Lung (tissue), 12 donors: Measurements from ENCODE around the gene HLA-DPB1. TPM values are rescaled to one million over a fixed set of nuclear protein-coding genes. Genes with fewer than 3 reads are reported as not detected.

Experiments
- ATAC-seq: fragments of 200-7000 bp; cut with Tn5 transposase; one replicate; pipeline ENCODE4 v1.9.1; 2020; ENCODE audit warnings: moderate number of reproducible peaks; ENCODE audit not compliant: insufficient read depth, low FRiP score
- DNase-seq, 3 donors: peaks; one replicate each; pipeline ENCODE4 v3.0.0-alpha.2; 2013 to 2017
- H3K27ac ChIP-seq, 2 donors: one replicate each; pipeline ENCODE4 v1.5.1; 2013; ENCODE audit warnings: mild to moderate bottlenecking in 2 of 2, moderate library complexity in 2 of 2, control low read depth in 1 of 2, inconsistent platforms in 1 of 2, low read depth in 1 of 2, low read length in 1 of 2
- H3K27me3 ChIP-seq, 3 donors: one replicate each; pipeline ENCODE4 v1.5.1; 2013; ENCODE audit warnings: low read length in 2 of 3; ENCODE audit not compliant: control insufficient read depth in 3 of 3, insufficient read depth in 3 of 3
- H3K36me3 ChIP-seq, 4 donors: one replicate each; pipeline ENCODE4 v1.5.1; 2013; ENCODE audit warnings: low read length in 4 of 4, mild to moderate bottlenecking in 1 of 4, moderate library complexity in 1 of 4; ENCODE audit not compliant: control insufficient read depth in 4 of 4, insufficient read depth in 4 of 4
- H3K4me1 ChIP-seq, 5 donors: one replicate each; pipeline ENCODE4 v1.5.1; 2013; ENCODE audit warnings: low read length in 5 of 5, mild to moderate bottlenecking in 2 of 5, moderate library complexity in 1 of 5; ENCODE audit not compliant: control insufficient read depth in 5 of 5, insufficient read depth in 5 of 5
- H3K4me3 ChIP-seq: one replicate; pipeline ENCODE4 v1.5.1; 2013; ENCODE audit warnings: mild to moderate bottlenecking, control low read depth, moderate library complexity
- H3K9ac ChIP-seq, 2 donors: one replicate each; pipeline ENCODE4 v1.5.1; 2013; ENCODE audit warnings: low read length in 2 of 2, control low read depth in 1 of 2; ENCODE audit not compliant: insufficient read depth in 1 of 2
- H3K9me3 ChIP-seq, 4 donors: one replicate each; pipeline ENCODE4 v1.5.1; 2013; ENCODE audit warnings: low read length in 3 of 4, mild to moderate bottlenecking in 1 of 4, moderate library complexity in 1 of 4; ENCODE audit not compliant: control insufficient read depth in 4 of 4, insufficient read depth in 3 of 4
- WGBS, 2 donors: extraction: QIAGEN DNeasy Blood & Tissue Kit; methylation state at CpG; one replicate each; pipeline ENCODE4 v1.1.7; 2013; 5-methylcytosine and 5-hydroxymethylcytosine counted together
- polyA plus RNA-seq, 2 donors: library from polyadenylated mRNA; stranded (reverse); fragments of 200-250 nt; gene quantifications; one replicate each; pipeline ENCODE4 v1.2.1, GENCODE V29; 2013
- total RNA-seq, 2 donors: library from RNA; depleted of rRNA in 1 of 2; stranded (reverse); fragments of >200 nt in 1 of 2; gene quantifications; one replicate each; pipeline ENCODE4 v1.2.1, GENCODE V29; 2014 to 2021
- TF ChIP-seq, protein P1 (sequence below): IDR thresholded peaks from 2 replicates; pipeline ENCODE4 v1.5.1; 2012; ENCODE audit warnings: mild to moderate bottlenecking; ENCODE audit errors: control extremely low read depth, extremely low read depth
- donor health status: control.
- donor health status: control.
- donor health status: Bipolar disorder and iron deficiency.
- donor health status: healthy.
- donor health status: DM: yes; HTN: yes; CAD: no.

Gene HLA-DPB1
- total and polyA plus RNA-seq, 4 donors: 69.8 to 240 (median 202) TPM

DNA sequence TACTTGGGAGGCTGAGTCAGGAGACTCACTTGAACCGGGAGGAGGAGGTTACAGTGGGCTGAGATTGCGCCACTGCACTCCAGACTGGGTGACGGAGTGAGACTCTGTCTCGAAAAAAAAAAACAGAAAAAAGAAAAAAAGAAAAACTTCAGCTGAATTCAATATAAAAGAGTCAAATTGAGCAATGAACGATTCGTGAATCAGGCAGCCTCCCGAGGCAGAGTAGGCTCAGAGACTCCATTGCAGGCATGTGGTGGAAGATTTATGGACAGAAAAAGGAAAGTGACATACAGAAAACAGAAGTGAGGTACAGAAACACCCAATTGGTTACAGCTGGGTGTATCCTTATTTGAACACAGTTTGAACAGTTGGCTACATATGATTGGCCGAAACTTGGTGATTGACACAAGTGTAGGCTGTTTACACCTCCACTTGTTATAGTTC is 56.3 kb downstream of the HLA-DPB1 start:
- H3K9me3 ChIP-seq: no peaks in the 10 kb centered on the region
- 52 to 56% methylated on average over 8 of the region's 8 CpGs for WGBS, 2 donors
- no peak for ATAC-seq

DNA sequence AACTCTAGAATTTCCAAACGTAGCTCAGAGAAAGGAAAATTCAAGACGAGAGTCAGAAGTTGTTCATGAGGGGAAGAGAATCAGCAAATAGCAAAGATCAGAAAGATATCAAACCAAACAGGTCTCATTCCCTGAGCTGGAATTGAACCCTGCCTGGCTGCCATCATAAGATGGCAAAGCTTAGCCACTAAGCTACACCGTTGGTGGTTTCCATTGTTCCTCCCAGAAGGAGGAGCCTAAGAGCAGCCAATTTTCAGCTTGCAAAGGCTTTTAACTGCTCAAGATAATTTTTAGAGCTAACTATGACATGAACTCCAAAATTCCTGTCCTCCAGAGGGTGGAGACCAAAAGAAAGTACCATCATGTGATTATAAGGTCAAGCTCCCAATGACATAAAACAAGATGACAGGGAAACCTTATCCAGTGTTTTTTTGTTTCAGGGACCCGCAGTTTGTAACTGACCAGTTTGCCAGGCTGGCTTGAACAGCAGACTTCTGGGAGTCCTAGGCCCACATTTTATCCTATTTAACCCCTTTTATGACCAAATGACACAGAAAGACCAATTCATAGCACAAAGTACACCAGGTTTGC is 60.6 kb downstream of the HLA-DPB1 start:
- 60 to 63% methylated on average over 4 of the region's 4 CpGs for WGBS, 2 donors
- H3K27ac ChIP-seq: no peak overlapping the region
- H3K36me3 ChIP-seq: no peaks in the 10 kb centered on the region
- H3K27me3 ChIP-seq: peaks cover 0 to 2% (median 0%) of the 10 kb centered on the region in 3 donors
- no peak overlapping the region for H3K9ac ChIP-seq
- ATAC-seq: no peak
- TF ChIP-seq, protein P1, sequence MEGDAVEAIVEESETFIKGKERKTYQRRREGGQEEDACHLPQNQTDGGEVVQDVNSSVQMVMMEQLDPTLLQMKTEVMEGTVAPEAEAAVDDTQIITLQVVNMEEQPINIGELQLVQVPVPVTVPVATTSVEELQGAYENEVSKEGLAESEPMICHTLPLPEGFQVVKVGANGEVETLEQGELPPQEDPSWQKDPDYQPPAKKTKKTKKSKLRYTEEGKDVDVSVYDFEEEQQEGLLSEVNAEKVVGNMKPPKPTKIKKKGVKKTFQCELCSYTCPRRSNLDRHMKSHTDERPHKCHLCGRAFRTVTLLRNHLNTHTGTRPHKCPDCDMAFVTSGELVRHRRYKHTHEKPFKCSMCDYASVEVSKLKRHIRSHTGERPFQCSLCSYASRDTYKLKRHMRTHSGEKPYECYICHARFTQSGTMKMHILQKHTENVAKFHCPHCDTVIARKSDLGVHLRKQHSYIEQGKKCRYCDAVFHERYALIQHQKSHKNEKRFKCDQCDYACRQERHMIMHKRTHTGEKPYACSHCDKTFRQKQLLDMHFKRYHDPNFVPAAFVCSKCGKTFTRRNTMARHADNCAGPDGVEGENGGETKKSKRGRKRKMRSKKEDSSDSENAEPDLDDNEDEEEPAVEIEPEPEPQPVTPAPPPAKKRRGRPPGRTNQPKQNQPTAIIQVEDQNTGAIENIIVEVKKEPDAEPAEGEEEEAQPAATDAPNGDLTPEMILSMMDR: no peak
- H3K9me3 ChIP-seq: no peaks in the 10 kb centered on the region
- no peak for DNase-seq
- H3K4me1 ChIP-seq: no peaks in the 10 kb centered on the region
- no peak overlapping the region for H3K4me3 ChIP-seq

More for the DNA sequence above, 56.3 kb downstream of the HLA-DPB1 start:
- TF ChIP-seq, protein P1: no peak
- no peaks in the 10 kb centered on the region for H3K36me3 ChIP-seq
- no peaks in the 10 kb centered on the region for H3K4me1 ChIP-seq
- no peak for DNase-seq
- peaks cover 0 to 2% (median 2%) of the 10 kb centered on the region in 3 donors for H3K27me3 ChIP-seq
- H3K27ac ChIP-seq: no peak overlapping the region
- no peak overlapping the region for H3K4me3 ChIP-seq
- no peak overlapping the region for H3K9ac ChIP-seq

Other genes with a start within 250 kb of the HLA-DPB1 start
- 10 to 100 TPM; 15.2 to 63.2 TPM for gene TAP2, start 237.3 kb upstream of the HLA-DPB1 start, total RNA-seq
- 10 to 100 TPM; 25.3 to 58.7 TPM for gene TAP2, start 237.3 kb upstream of the HLA-DPB1 start, polyA plus RNA-seq
- 10 to 100 TPM; 40.4 to 79.0 TPM for gene PSMB8, start 231.9 kb upstream of the HLA-DPB1 start, total RNA-seq
- 100 to 1,000 TPM; 132 to 216 TPM for gene PSMB8, start 231.9 kb upstream of the HLA-DPB1 start, polyA plus RNA-seq
- gene TAP1, start 222.3 kb upstream of the HLA-DPB1 start, total RNA-seq: 10 to 100 TPM; 32.6 to 52.1 TPM
- gene TAP1, start 222.3 kb upstream of the HLA-DPB1 start, polyA plus RNA-seq: 100 to 1,000 TPM in 1 of 2 donors, 10 to 100 TPM in 1; 63.6 to 181 TPM
- 10 to 100 TPM; 14.4 to 56.6 TPM for gene PSMB9, start 221.8 kb upstream of the HLA-DPB1 start, total RNA-seq
- gene PSMB9, start 221.8 kb upstream of the HLA-DPB1 start, polyA plus RNA-seq: 100 to 1,000 TPM in 1 of 2 donors, 10 to 100 TPM in 1; 67.2 to 183 TPM
- gene HLA-DMB, start 135.0 kb upstream of the HLA-DPB1 start, total RNA-seq: 10 to 100 TPM; 42.3 to 76.7 TPM
- 10 to 100 TPM; 50.1 to 52.2 TPM for gene HLA-DMB, start 135.0 kb upstream of the HLA-DPB1 start, polyA plus RNA-seq
- 100 to 1,000 TPM in 1 of 2 donors, 10 to 100 TPM in 1; 76.8 to 130 TPM for gene HLA-DMA, start 122.9 kb upstream of the HLA-DPB1 start, total RNA-seq
- 100 to 1,000 TPM; 106 to 240 TPM for gene HLA-DMA, start 122.9 kb upstream of the HLA-DPB1 start, polyA plus RNA-seq
- gene BRD2, start 107.4 kb upstream of the HLA-DPB1 start, total RNA-seq: 100 to 1,000 TPM; 178 TPM
- 100 to 1,000 TPM; 114 to 117 TPM for gene BRD2, start 107.4 kb upstream of the HLA-DPB1 start, polyA plus RNA-seq
- gene HLA-DOA, start 66.4 kb upstream of the HLA-DPB1 start, total RNA-seq: 10 to 100 TPM; 20.7 to 26.4 TPM
- 10 to 100 TPM in 1 of 2 donors, 1 to 10 TPM in 1; 4.6 to 12.8 TPM for gene HLA-DOA, start 66.4 kb upstream of the HLA-DPB1 start, polyA plus RNA-seq
- 100 to 1,000 TPM in 1 of 2 donors, 10 to 100 TPM in 1; 96.2 to 321 TPM for gene HLA-DPA1, start 2.3 kb upstream of the HLA-DPB1 start, total RNA-seq
- gene HLA-DPA1, start 2.3 kb upstream of the HLA-DPB1 start, polyA plus RNA-seq: 100 to 1,000 TPM; 105 to 184 TPM
- 1 to 10 TPM in 1 of 2 donors, under 1 TPM in 1; 0.77 to 2.4 TPM for gene COL11A2, start 116.5 kb downstream of the HLA-DPB1 start, total RNA-seq
- gene COL11A2, start 116.5 kb downstream of the HLA-DPB1 start, polyA plus RNA-seq: 1 to 10 TPM in 1 of 2 donors, under 1 TPM in 1; 0.32 to 1.0 TPM
- gene RXRB, start 124.7 kb downstream of the HLA-DPB1 start, total RNA-seq: 10 to 100 TPM; 27.4 to 38.7 TPM
- 10 to 100 TPM; 28.6 to 33.6 TPM for gene RXRB, start 124.7 kb downstream of the HLA-DPB1 start, polyA plus RNA-seq
- gene SLC39A7, start 124.9 kb downstream of the HLA-DPB1 start, total RNA-seq: 100 to 1,000 TPM in 1 of 2 donors, 10 to 100 TPM in 1; 53.6 to 137 TPM
- 100 to 1,000 TPM in 1 of 2 donors, 10 to 100 TPM in 1; 63.4 to 164 TPM for gene SLC39A7, start 124.9 kb downstream of the HLA-DPB1 start, polyA plus RNA-seq
- gene HSD17B8, start 128.7 kb downstream of the HLA-DPB1 start, total RNA-seq: 10 to 100 TPM; 19.0 to 22.7 TPM
- gene HSD17B8, start 128.7 kb downstream of the HLA-DPB1 start, polyA plus RNA-seq: 10 to 100 TPM; 19.6 to 19.7 TPM
- gene RING1, start 132.5 kb downstream of the HLA-DPB1 start, total RNA-seq: 10 to 100 TPM; 30.0 to 46.6 TPM
- gene RING1, start 132.5 kb downstream of the HLA-DPB1 start, polyA plus RNA-seq: 10 to 100 TPM; 34.2 to 43.6 TPM
- 10 to 100 TPM; 46.5 to 59.9 TPM for gene VPS52, start 195.9 kb downstream of the HLA-DPB1 start, total RNA-seq
- gene VPS52, start 195.9 kb downstream of the HLA-DPB1 start, polyA plus RNA-seq: 10 to 100 TPM; 37.3 to 41.3 TPM
- gene RPS18, start 196.1 kb downstream of the HLA-DPB1 start, total RNA-seq: 1,000 to 10,000 TPM; 1,324 to 2,087 TPM
- 1,000 to 10,000 TPM; 3,902 to 8,495 TPM for gene RPS18, start 196.1 kb downstream of the HLA-DPB1 start, polyA plus RNA-seq
- 10 to 100 TPM in 1 of 2 donors, 1 to 10 TPM in 1; 6.8 to 19.0 TPM for gene B3GALT4, start 201.1 kb downstream of the HLA-DPB1 start, total RNA-seq
- gene B3GALT4, start 201.1 kb downstream of the HLA-DPB1 start, polyA plus RNA-seq: 10 to 100 TPM; 11.2 to 16.8 TPM
- gene WDR46, start 213.2 kb downstream of the HLA-DPB1 start, total RNA-seq: 10 to 100 TPM; 26.3 to 48.0 TPM
- gene WDR46, start 213.2 kb downstream of the HLA-DPB1 start, polyA plus RNA-seq: 10 to 100 TPM; 47.3 to 47.6 TPM
- 10 to 100 TPM; 21.8 to 42.2 TPM for gene PFDN6, start 213.6 kb downstream of the HLA-DPB1 start, total RNA-seq
- gene PFDN6, start 213.6 kb downstream of the HLA-DPB1 start, polyA plus RNA-seq: 100 to 1,000 TPM; 113 to 377 TPM
- gene RGL2, start 223.0 kb downstream of the HLA-DPB1 start, total RNA-seq: 10 to 100 TPM; 74.7 to 93.7 TPM
- gene RGL2, start 223.0 kb downstream of the HLA-DPB1 start, polyA plus RNA-seq: 10 to 100 TPM; 72.2 to 75.4 TPM
- 100 to 1,000 TPM; 155 to 241 TPM for gene TAPBP, start 238.1 kb downstream of the HLA-DPB1 start, total RNA-seq
- 10 to 100 TPM; 78.7 to 78.9 TPM for gene TAPBP, start 238.1 kb downstream of the HLA-DPB1 start, polyA plus RNA-seq
- gene ZBTB22, start 241.8 kb downstream of the HLA-DPB1 start, total RNA-seq: 10 to 100 TPM; 22.5 to 25.7 TPM
- gene ZBTB22, start 241.8 kb downstream of the HLA-DPB1 start, polyA plus RNA-seq: 10 to 100 TPM; 16.4 to 19.2 TPM
- gene DAXX, start 247.0 kb downstream of the HLA-DPB1 start, total RNA-seq: 10 to 100 TPM; 23.8 to 38.5 TPM
- gene DAXX, start 247.0 kb downstream of the HLA-DPB1 start, polyA plus RNA-seq: 10 to 100 TPM; 32.8 to 36.3 TPM